HepG2 (cell line): Measurements from ENCODE around the gene ENTHD1. TPM values are rescaled to one million over a fixed set of nuclear protein-coding genes. Genes with fewer than 3 reads are reported as not detected.

Experiments used
- ATAC-seq: fragments of 200-7000 bp; cut with Tn5 transposase; 3 replicates; pipeline ENCODE4 v1.9.1; 2020; ENCODE audit warnings: mild to moderate bottlenecking, moderate library complexity
- BruUV-seq: library from RNA; stranded (reverse); fragments of 400-500 nt; replicated peaks from 2 replicates; lab custom pipeline; 2021; lab: Mats Ljungman, UMichigan
- CTCF ChIA-PET: fragments of 300-600 bp; formaldehyde crosslinking; extraction: SDS; loops from one replicate; lab custom pipeline; 2021; ENCODE audit warnings: low total read pairs, inconsistent platforms, low intra/inter-chr PET ratio; lab: Yijun Ruan, JAX
- POLR2A ChIA-PET: fragments of 350-600 bp; sonication (Branson Sonifier 250); formaldehyde crosslinking; loops from one replicate; lab custom pipeline; 2020; ENCODE audit warnings: antibody characterized with exemption, inconsistent platforms; lab: Yijun Ruan, JAX
- DNase-seq: peaks from one replicate; pipeline ENCODE4 v3.0.0-alpha.2; 2015; ENCODE audit warnings: low spot score
- FAIRE-seq: peaks from 3 replicates; lab custom pipeline; 2011; peaks lifted over from hg19 to GRCh38; lab: Jason Lieb, UNC
- H2AFZ ChIP-seq: one replicate; pipeline ENCODE4 v1.6.1; 2011; ENCODE audit warnings: low read length, inconsistent platforms
- H3K27ac ChIP-seq: fragments of 300-600 bp; 3 replicates; pipeline ENCODE4 v1.8.0; 2011; ENCODE audit warnings: mixed run types, mild to moderate bottlenecking, mixed read lengths, low read length, inconsistent platforms; ENCODE audit not compliant: insufficient read depth; ENCODE audit errors: extremely low read length
- H3K27me3 ChIP-seq, 2 experiments: fragments of 200-600 bp in 1 of 2; 2 replicates in 1 of 2; 3 replicates in 1 of 2; pipeline versions ENCODE4 v1.6.0 to v1.8.0; 2011; ENCODE audit warnings: low read length in 2 of 2, mild to moderate bottlenecking in 2 of 2, moderate library complexity in 2 of 2, inconsistent platforms in 1 of 2; ENCODE audit not compliant: insufficient read depth in 2 of 2, control insufficient read depth in 1 of 2
- H3K36me3 ChIP-seq, 2 experiments: fragments of 200-600 bp in 1 of 2; replicated peaks in 1 of 2; 2 replicates in 1 of 2; 3 replicates in 1 of 2; pipeline versions ENCODE4 v1.5.1 to v1.8.0; 2011; ENCODE audit warnings: low read length in 2 of 2, inconsistent platforms in 1 of 2; ENCODE audit not compliant: insufficient read depth in 2 of 2, control insufficient read depth in 1 of 2
- H3K4me1 ChIP-seq: 2 replicates; pipeline ENCODE4 v1.5.1; 2012; ENCODE audit warnings: low read length, inconsistent platforms; ENCODE audit not compliant: insufficient read depth
- H3K4me2 ChIP-seq: 2 replicates; pipeline ENCODE4 v1.6.0; 2011; ENCODE audit warnings: low read depth, low read length, inconsistent platforms
- H3K4me3 ChIP-seq, 3 experiments: fragments of 200-600 bp in 1 of 3; sonication (generic), shearing (Covaris generic) in 1 of 3; replicated peaks in 1 of 3; 2 replicates each; pipeline ENCODE4 v1.5.1; 2011 to 2016; ENCODE audit warnings: low read length in 3 of 3, inconsistent platforms in 2 of 3, low read depth in 2 of 3, mild to moderate bottlenecking in 2 of 3, control low read depth in 1 of 3, mixed read lengths in 1 of 3; ENCODE audit not compliant: insufficient read depth in 1 of 3
- H3K79me2 ChIP-seq: one replicate; pipeline ENCODE4 v1.6.1; 2011; ENCODE audit warnings: low read length, inconsistent platforms; ENCODE audit not compliant: insufficient read depth
- H3K9ac ChIP-seq: 2 replicates; pipeline ENCODE4 v1.6.0; 2011; ENCODE audit warnings: mild to moderate bottlenecking, low read depth, low read length, inconsistent platforms; ENCODE audit not compliant: insufficient read depth
- H3K9me3 ChIP-seq: 2 replicates; pipeline ENCODE4 v1.5.1; 2012; ENCODE audit warnings: mild to moderate bottlenecking, low read length
- H4K20me1 ChIP-seq: 2 replicates; pipeline ENCODE4 v1.6.0; 2011; ENCODE audit warnings: inconsistent platforms, mild to moderate bottlenecking, low read length, moderate library complexity; ENCODE audit not compliant: insufficient read depth
- HDAC2 ChIP-seq: sonication (generic); formaldehyde crosslinking; IDR thresholded peaks from 2 replicates; pipeline ENCODE4 v1.4.0; 2020; ENCODE audit warnings: missing genetic modification reagents
- KLF13 ChIP-seq: sonication (generic); formaldehyde crosslinking; IDR thresholded peaks from 2 replicates; pipeline ENCODE4 v1.4.0; 2020; ENCODE audit warnings: mild to moderate bottlenecking, missing genetic modification reagents
- NFKBIZ ChIP-seq: IDR thresholded peaks from 2 replicates; pipeline ENCODE4 v1.6.1; 2018; ENCODE audit warnings: missing genetic modification reagents, missing compliant biosample characterization
- SNRNP70 ChIP-seq: fragments of 200-400 bp; formaldehyde crosslinking; IDR thresholded peaks from 2 replicates; pipeline ENCODE4 v1.6.1; 2017; ENCODE audit warnings: mild to moderate bottlenecking, low read depth, low read length, moderate library complexity
- THYN1 ChIP-seq: sonication (generic); formaldehyde crosslinking; IDR thresholded peaks from 2 replicates; pipeline ENCODE4 v1.8.1; 2023; ENCODE audit warnings: low read depth, mild to moderate bottlenecking, moderate library complexity, missing genetic modification reagents, borderline replicate concordance
- TMF1 ChIP-seq: sonication (generic); formaldehyde crosslinking; IDR thresholded peaks from 2 replicates; pipeline ENCODE4 v1.8.1; 2022; ENCODE audit warnings: low read depth, missing genetic modification reagents
- ZBTB40 ChIP-seq, 2 experiments: fragments of 450-650 bp in 1 of 2; sonication (generic) in 1 of 2; formaldehyde crosslinking in 1 of 2; IDR thresholded peaks; 2 replicates each; pipeline versions ENCODE4 v1.6.1 to v1.8.0; 2016 to 2022; ENCODE audit warnings: antibody characterized with exemption in 1 of 2, mild to moderate bottlenecking in 1 of 2, missing genetic modification reagents in 1 of 2
- ZNF280D ChIP-seq: sonication (generic); formaldehyde crosslinking; IDR thresholded peaks from 2 replicates; pipeline ENCODE4 v1.5.1; 2020; ENCODE audit warnings: mild to moderate bottlenecking, missing genetic modification reagents
- ZNF460 ChIP-seq: sonication (generic); formaldehyde crosslinking; IDR thresholded peaks from 2 replicates; pipeline ENCODE4 v1.5.1; 2020; ENCODE audit warnings: missing genetic modification reagents, mild to moderate bottlenecking, borderline replicate concordance
- ZNF547 ChIP-seq: sonication (generic); formaldehyde crosslinking; IDR thresholded peaks from 2 replicates; pipeline ENCODE4 v1.5.1; 2020; ENCODE audit warnings: mild to moderate bottlenecking, missing genetic modification reagents
- ZNF564 ChIP-seq: sonication (generic); formaldehyde crosslinking; IDR thresholded peaks from 2 replicates; pipeline ENCODE4 v1.8.1; 2023; ENCODE audit warnings: mild to moderate bottlenecking, missing genetic modification reagents
- WGBS: methylation state at CpG from one replicate; pipeline ENCODE4 v1.1.6; 2017; ENCODE audit warnings: low lambda C conversion rate; 5-methylcytosine and 5-hydroxymethylcytosine counted together
- in situ Hi-C: cut with HindIII; loops from 2 replicates; pipeline ENCODE4 v1.10.0; 2017; ENCODE audit warnings: low pct_unique_long_range_greater_than_20kb; ENCODE audit not compliant: extremely low pct_ligation_motif_present
- intact Hi-C: fragments of 100-400 bp; cut with micrococcal nuclease; formaldehyde crosslinking; loops from one replicate; pipeline ENCODE4 v1.10.0; 2022; ENCODE audit not compliant: unreplicated experiment
- polyA plus RNA-seq, 8 experiments: library from polyadenylated mRNA; depleted of rRNA in 3 of 8; stranded (reverse) in 7 of 8; unstranded in 1 of 8; fragments of >200 nt; fragmentation: Illumina TruSeq in 4 of 8; extraction: Trizol in 4 of 8; gene quantifications; 2 replicates each; pipeline versions ENCODE4 v1.2.1 to v1.2.3, GENCODE V29; 2011 to 2016; ENCODE audit warnings: low read depth in 4 of 8, missing spikeins in 1 of 8, mixed read lengths in 1 of 8; ENCODE audit not compliant: insufficient read depth in 1 of 8
- total RNA-seq, 5 experiments: library from RNA; depleted of rRNA; stranded (reverse); fragments of >200 nt; fragmentation: Illumina TruSeq; extraction: Trizol; gene quantifications; 2 replicates each; pipeline ENCODE4 v1.2.3, GENCODE V29; 2016; ENCODE audit warnings: low read depth in 1 of 5

Gene ENTHD1
- total and polyA plus RNA-seq, 2 of the 13 experiments (the other 11 are each of a cell fraction or from before 2014, with no cell fraction given) = not detected

GRCh38 chr22:39771486-39771885 lies 122.1 kb downstream of the ENTHD1 start (continued):
- TF ChIP-seq ZBTB40 (IDR thresholded peaks at IDR 0.05) (no peak), ZBTB40 (CRISPR knock-in tag; IDR thresholded peaks at IDR 0.05) (no peak), TMF1 (CRISPR knock-in tag) (no peak)

GRCh38 chr22:39765661-39766060 lies 127.9 kb downstream of the ENTHD1 start:
- FAIRE-seq (no peak), DNase-seq (no peak), ATAC-seq (no peak)
- in situ Hi-C loops (no loop called here), intact Hi-C loops (no loop called here)
- Histone ChIP-seq H3K27me3 (peaks cover 0 to 4% of the 10 kb centered on the region in 2 experiments; a peak in 1 of 5 replicates), H3K9ac (no peak overlapping the region), H2AFZ (no peak overlapping the region), H3K9me3 (no peaks in the 10 kb centered on the region), H3K4me1 (no peaks in the 10 kb centered on the region), H4K20me1 (no peaks in the 10 kb centered on the region), H3K79me2 (no peaks in the 10 kb centered on the region), H3K4me2 (no peak overlapping the region), H3K27ac (no peak overlapping the region), H3K36me3 (no peaks in the 10 kb centered on the region), H3K4me3 (no peak overlapping the region)
- ChIA-PET CTCF (no interaction called here), POLR2A (interaction anchor here (0.6 kb wide), 1 partner anchor 232 kb away, joined by 3 read pairs; no protein-coding TSS in a partner anchor)
- WGBS = 1% methylated on average over 2 of the region's 2 CpGs
- no TSS peak for BruUV-seq
- TF ChIP-seq NFKBIZ (CRISPR knock-in tag) (no peak), SNRNP70 (no peak), KLF13 (CRISPR knock-in tag) (no peak), ZNF460 (CRISPR knock-in tag) (no peak), ZNF564 (no peak), ZNF280D (CRISPR knock-in tag) (no peak), HDAC2 (CRISPR knock-in tag) (no peak), ZNF547 (CRISPR knock-in tag) (no peak), THYN1 (CRISPR knock-in tag) (no peak)
